Activated naive CD8-positive, alpha-beta T cell (primary cell): ENCODE data around the gene GOT1.

Source experiments
- H3K27ac Mint-ChIP-seq: one replicate; pipeline ENCODE4 v1.8.0; 2021; ENCODE audit warnings: mixed read lengths
- H3K27me3 Mint-ChIP-seq: one replicate; pipeline ENCODE4 v1.8.0; 2021; ENCODE audit warnings: mixed read lengths
- H3K36me3 Mint-ChIP-seq: one replicate; pipeline ENCODE4 v1.8.0; 2021; ENCODE audit warnings: mixed read lengths
- H3K4me1 Mint-ChIP-seq: one replicate; pipeline ENCODE4 v1.8.0; 2021; ENCODE audit warnings: low read depth, mixed read lengths
- H3K4me3 Mint-ChIP-seq: one replicate; pipeline ENCODE4 v1.8.0; 2021; ENCODE audit warnings: mild to moderate bottlenecking, mixed read lengths
- H3K9me3 Mint-ChIP-seq: one replicate; pipeline ENCODE4 v1.8.0; 2021; ENCODE audit warnings: low read depth, mixed read lengths

GOT1 gene

GRCh38 chr10:99430451-99431189, at the start of gene GOT1:
GOT1 (minus strand) TSS chr10:99430624; CDS start chr10:99430565, 59 bp downstream.
- H3K27me3 Mint-ChIP-seq: no peaks in the 10 kb centered on the region
- no peaks in the 10 kb centered on the region for H3K9me3 Mint-ChIP-seq
- H3K27ac Mint-ChIP-seq: peak within 1 kb of the TSS; percentile 97

GRCh38 chr10:99470327-99470726, 39.9 kb upstream of the GOT1 start:
- no peaks in the 10 kb centered on the region for H3K4me1 Mint-ChIP-seq
- H3K36me3 Mint-ChIP-seq: no peaks in the 10 kb centered on the region
- no peak overlapping the region for H3K4me3 Mint-ChIP-seq
- H3K27me3 Mint-ChIP-seq: peaks cover 25% of the 10 kb centered on the region
- H3K27ac Mint-ChIP-seq: no peak overlapping the region
- H3K9me3 Mint-ChIP-seq: no peaks in the 10 kb centered on the region

More at GRCh38 chr10:99430451-99431189, at the start of gene GOT1:
- peak within 1 kb of the TSS; percentile 100 for H3K4me3 Mint-ChIP-seq
- peaks cover 39% of the 10 kb centered on the region for H3K4me1 Mint-ChIP-seq
- no peaks in the 10 kb centered on the region for H3K36me3 Mint-ChIP-seq

GRCh38 chr10:99467236-99467999, 37.0 kb upstream of the GOT1 start:
- Mint-ChIP-seq H3K9me3 (no peaks in the 10 kb centered on the region), H3K36me3 (no peaks in the 10 kb centered on the region), H3K27me3 (peaks cover 21% of the 10 kb centered on the region), H3K27ac (no peak overlapping the region), H3K4me3 (no peak overlapping the region), H3K4me1 (no peaks in the 10 kb centered on the region)

GRCh38 chr10:99466632-99467223, 36.3 kb upstream of the GOT1 start:
- H3K27ac Mint-ChIP-seq: no peak overlapping the region
- H3K4me3 Mint-ChIP-seq: no peak overlapping the region
- H3K27me3 Mint-ChIP-seq: peaks cover 20% of the 10 kb centered on the region
- H3K4me1 Mint-ChIP-seq: no peaks in the 10 kb centered on the region
- H3K9me3 Mint-ChIP-seq: no peaks in the 10 kb centered on the region
- no peaks in the 10 kb centered on the region for H3K36me3 Mint-ChIP-seq

GRCh38 chr10:99461230-99461629, 30.8 kb upstream of the GOT1 start:
- Mint-ChIP-seq H3K4me3 (no peak overlapping the region), H3K4me1 (no peaks in the 10 kb centered on the region), H3K27ac (no peak overlapping the region), H3K9me3 (no peaks in the 10 kb centered on the region), H3K36me3 (no peaks in the 10 kb centered on the region), H3K27me3 (peaks cover 18% of the 10 kb centered on the region)

- H3K4me1 Mint-ChIP-seq: no peaks in the 10 kb centered on the region
- peaks cover 18% of the 10 kb centered on the region for H3K27me3 Mint-ChIP-seq
- H3K4me3 Mint-ChIP-seq: no peak overlapping the region
- H3K27ac Mint-ChIP-seq: no peak overlapping the region
- no peaks in the 10 kb centered on the region for H3K36me3 Mint-ChIP-seq
- H3K9me3 Mint-ChIP-seq: no peaks in the 10 kb centered on the region
These were observed 29.6 kb upstream of the GOT1 start for GRCh38 chr10:99460070-99460469.

GRCh38 chr10:99459217-99459616, 28.8 kb upstream of the GOT1 start:
- Mint-ChIP-seq H3K36me3 (no peaks in the 10 kb centered on the region), H3K27me3 (peaks cover 20% of the 10 kb centered on the region), H3K4me3 (no peak overlapping the region), H3K27ac (no peak overlapping the region), H3K9me3 (no peaks in the 10 kb centered on the region), H3K4me1 (no peaks in the 10 kb centered on the region)

- Mint-ChIP-seq H3K4me1 (no peaks in the 10 kb centered on the region), H3K27me3 (peaks cover 23% of the 10 kb centered on the region), H3K36me3 (no peaks in the 10 kb centered on the region), H3K9me3 (no peaks in the 10 kb centered on the region), H3K27ac (no peak overlapping the region), H3K4me3 (no peak overlapping the region)
These were observed 27.4 kb upstream of the GOT1 start for GRCh38 chr10:99457813-99458212.

GRCh38 chr10:99456931-99457288, 26.5 kb upstream of the GOT1 start:
- no peak overlapping the region for H3K4me3 Mint-ChIP-seq
- H3K36me3 Mint-ChIP-seq: no peaks in the 10 kb centered on the region
- peaks cover 19% of the 10 kb centered on the region for H3K27me3 Mint-ChIP-seq
- H3K9me3 Mint-ChIP-seq: no peaks in the 10 kb centered on the region
- H3K27ac Mint-ChIP-seq: no peak overlapping the region
- H3K4me1 Mint-ChIP-seq: no peaks in the 10 kb centered on the region

GRCh38 chr10:99456207-99456930, 25.9 kb upstream of the GOT1 start:
- no peak overlapping the region for H3K4me3 Mint-ChIP-seq
- no peaks in the 10 kb centered on the region for H3K9me3 Mint-ChIP-seq
- no peak overlapping the region for H3K27ac Mint-ChIP-seq
- H3K4me1 Mint-ChIP-seq: no peaks in the 10 kb centered on the region
- peaks cover 20% of the 10 kb centered on the region for H3K27me3 Mint-ChIP-seq
- no peaks in the 10 kb centered on the region for H3K36me3 Mint-ChIP-seq

- no peaks in the 10 kb centered on the region for H3K4me1 Mint-ChIP-seq
- H3K27me3 Mint-ChIP-seq: peaks cover 19% of the 10 kb centered on the region
- H3K27ac Mint-ChIP-seq: no peak overlapping the region
- H3K9me3 Mint-ChIP-seq: no peaks in the 10 kb centered on the region
- no peaks in the 10 kb centered on the region for H3K36me3 Mint-ChIP-seq
- no peak overlapping the region for H3K4me3 Mint-ChIP-seq
These were observed 21.6 kb upstream of the GOT1 start for GRCh38 chr10:99451981-99452380.

- Mint-ChIP-seq H3K9me3 (no peaks in the 10 kb centered on the region), H3K4me3 (no peak overlapping the region), H3K36me3 (no peaks in the 10 kb centered on the region), H3K4me1 (no peaks in the 10 kb centered on the region), H3K27me3 (peaks cover 17% of the 10 kb centered on the region), H3K27ac (no peak overlapping the region)
These were observed 21.0 kb upstream of the GOT1 start for GRCh38 chr10:99451499-99451788.

GRCh38 chr10:99450624-99451498, 20.4 kb upstream of the GOT1 start:
- Mint-ChIP-seq H3K27ac (no peak overlapping the region), H3K9me3 (no peaks in the 10 kb centered on the region), H3K4me3 (no peak overlapping the region), H3K4me1 (no peaks in the 10 kb centered on the region), H3K27me3 (peaks cover 14% of the 10 kb centered on the region), H3K36me3 (no peaks in the 10 kb centered on the region)

GRCh38 chr10:99450156-99450555, 19.7 kb upstream of the GOT1 start:
- Mint-ChIP-seq H3K27me3 (peaks cover 14% of the 10 kb centered on the region), H3K4me3 (no peak overlapping the region), H3K9me3 (no peaks in the 10 kb centered on the region), H3K4me1 (no peaks in the 10 kb centered on the region), H3K36me3 (no peaks in the 10 kb centered on the region), H3K27ac (no peak overlapping the region)
